H9 (cell line): ENCODE data around the gene CASP10. TPM values are rescaled to one million over a fixed set of nuclear protein-coding genes. Genes with fewer than 3 reads are reported as not detected.
"Not testable (repeated sequence)": the region's sequence is repeated elsewhere in the genome, so short reads cannot be mapped to it uniquely, and the experiment has no call there.

Experiments used
- DNase-seq: peaks from one replicate; pipeline ENCODE4 v3.0.0-alpha.2; 2017
- H2AFZ ChIP-seq: one replicate; pipeline ENCODE4 v1.6.1; 2013; ENCODE audit warnings: mild to moderate bottlenecking, low read length, control low read depth, moderate library complexity
- H2AK5ac ChIP-seq: 2 replicates; pipeline ENCODE4 v1.6.1; 2013; ENCODE audit warnings: low read length, control low read depth, mixed read lengths; ENCODE audit not compliant: insufficient read length
- H2BK120ac ChIP-seq: one replicate; pipeline ENCODE4 v1.6.1; 2013; ENCODE audit warnings: low read depth, mild to moderate bottlenecking, low read length, control low read depth, inconsistent platforms; ENCODE audit not compliant: poor library complexity, severe bottlenecking
- H2BK12ac ChIP-seq: 2 replicates; pipeline ENCODE4 v1.6.1; 2013; ENCODE audit warnings: low read length, control low read depth, mixed read lengths, low read depth; ENCODE audit not compliant: insufficient read length
- H2BK15ac ChIP-seq: 2 replicates; pipeline ENCODE4 v1.6.1; 2013; ENCODE audit warnings: low read depth, low read length, control low read depth
- H2BK20ac ChIP-seq: one replicate; pipeline ENCODE4 v1.6.1; 2013; ENCODE audit warnings: low read depth, mild to moderate bottlenecking, low read length, control low read depth, inconsistent platforms; ENCODE audit not compliant: poor library complexity, severe bottlenecking
- H2BK5ac ChIP-seq: 2 replicates; pipeline ENCODE4 v1.6.1; 2013; ENCODE audit warnings: low read length, control low read depth, mixed read lengths; ENCODE audit not compliant: insufficient read length
- H3K14ac ChIP-seq: 2 replicates; pipeline ENCODE4 v1.6.1; 2013; ENCODE audit warnings: low read length, control low read depth; ENCODE audit not compliant: insufficient read depth
- H3K18ac ChIP-seq: 2 replicates; pipeline ENCODE4 v1.6.1; 2013; ENCODE audit warnings: low read depth, mild to moderate bottlenecking, mixed read lengths, low read length, control low read depth; ENCODE audit not compliant: insufficient read length
- H3K23ac ChIP-seq: 2 replicates; pipeline ENCODE4 v1.6.1; 2013; ENCODE audit warnings: low read length, control low read depth, mixed read lengths, low read depth; ENCODE audit not compliant: insufficient read length
- H3K23me2 ChIP-seq: 2 replicates; pipeline ENCODE4 v1.6.1; 2013; ENCODE audit warnings: low read depth, mild to moderate bottlenecking, mixed read lengths, low read length, control low read depth; ENCODE audit not compliant: insufficient read length, poor library complexity, severe bottlenecking
- H3K27ac ChIP-seq: 2 replicates; pipeline ENCODE4 v1.5.1; 2013; ENCODE audit warnings: low read length, control low read depth, mixed read lengths, low read depth; ENCODE audit not compliant: insufficient read length
- H3K27me3 ChIP-seq: 2 replicates; pipeline ENCODE4 v1.6.1; 2013; ENCODE audit warnings: low read length, control low read depth, inconsistent platforms; ENCODE audit not compliant: insufficient read depth
- H3K4ac ChIP-seq: 2 replicates; pipeline ENCODE4 v1.6.1; 2013; ENCODE audit warnings: low read depth, mild to moderate bottlenecking, control low read depth, inconsistent platforms, low read length, moderate library complexity
- H3K4me1 ChIP-seq: 2 replicates; pipeline ENCODE4 v1.6.1; 2013; ENCODE audit warnings: low read length, control low read depth, inconsistent platforms; ENCODE audit not compliant: insufficient read depth
- H3K4me2 ChIP-seq: 2 replicates; pipeline ENCODE4 v1.6.1; 2013; ENCODE audit warnings: low read length, control low read depth, mixed read lengths; ENCODE audit not compliant: insufficient read length, insufficient read depth
- H3K56ac ChIP-seq: 2 replicates; pipeline ENCODE4 v1.6.1; 2013; ENCODE audit warnings: low read depth, mild to moderate bottlenecking, mixed read lengths, low read length, control low read depth; ENCODE audit not compliant: insufficient read length
- H3K79me1 ChIP-seq: 2 replicates; pipeline ENCODE4 v1.6.1; 2013; ENCODE audit warnings: low read depth, mild to moderate bottlenecking, moderate library complexity, low read length, control low read depth, inconsistent platforms; ENCODE audit not compliant: insufficient read depth, poor library complexity, severe bottlenecking
- H3K79me2 ChIP-seq: 2 replicates; pipeline ENCODE4 v1.6.1; 2013; ENCODE audit warnings: low read length, control low read depth, inconsistent platforms; ENCODE audit not compliant: insufficient read depth
- H3K9ac ChIP-seq: 2 replicates; pipeline ENCODE4 v1.6.1; 2013; ENCODE audit warnings: low read length, control low read depth, mixed read lengths; ENCODE audit not compliant: insufficient read length; ENCODE audit errors: extremely low read depth
- H3K9me3 ChIP-seq: one replicate; pipeline ENCODE4 v1.6.1; 2013; ENCODE audit warnings: low read depth, low read length, inconsistent platforms; ENCODE audit not compliant: control insufficient read depth
- H3T11ph ChIP-seq: one replicate; pipeline ENCODE4 v1.6.1; 2013; ENCODE audit warnings: mild to moderate bottlenecking, low read length, control low read depth, inconsistent platforms
- H4K20me1 ChIP-seq: one replicate; pipeline ENCODE4 v1.6.1; 2013; ENCODE audit not compliant: control insufficient read depth, insufficient read length, insufficient read depth
- H4K5ac ChIP-seq: 2 replicates; pipeline ENCODE4 v1.6.1; 2013; ENCODE audit warnings: low read depth, mild to moderate bottlenecking, mixed read lengths, low read length, control low read depth; ENCODE audit not compliant: insufficient read length
- H4K8ac ChIP-seq: replicated peaks from 2 replicates; pipeline ENCODE4 v1.6.1; 2013; ENCODE audit warnings: low read length, control low read depth, mixed read lengths, low read depth; ENCODE audit not compliant: insufficient read length
- H4K91ac ChIP-seq: 2 replicates; pipeline ENCODE4 v1.6.1; 2013; ENCODE audit warnings: low read depth, mild to moderate bottlenecking, moderate library complexity, mixed read lengths, low read length, control low read depth; ENCODE audit not compliant: insufficient read length
- H3K27ac Mint-ChIP-seq, 3 experiments: 2 replicates in 2 of 3; 3 replicates in 1 of 3; pipeline ENCODE4 v1.8.0; 2020 to 2021; ENCODE audit warnings: mixed read lengths in 3 of 3, mild to moderate bottlenecking in 1 of 3, moderate library complexity in 1 of 3
- H3K27me3 Mint-ChIP-seq: 2 replicates; pipeline ENCODE4 v1.8.0; 2021; ENCODE audit warnings: low read depth, mild to moderate bottlenecking, moderate library complexity, mixed read lengths
- H3K36me3 Mint-ChIP-seq, 3 experiments: 2 replicates in 2 of 3; 3 replicates in 1 of 3; pipeline ENCODE4 v1.8.0; 2020 to 2021; ENCODE audit warnings: low read depth in 3 of 3, mixed read lengths in 3 of 3; ENCODE audit not compliant: insufficient read depth in 1 of 3
- H3K4me1 Mint-ChIP-seq, 2 experiments: 2 replicates each; pipeline ENCODE4 v1.8.0; 2020; ENCODE audit warnings: mixed read lengths in 2 of 2
- H3K4me3 Mint-ChIP-seq, 2 experiments: 2 replicates in 1 of 2; 3 replicates in 1 of 2; pipeline ENCODE4 v1.8.0; 2020 to 2021; ENCODE audit warnings: mild to moderate bottlenecking in 2 of 2, mixed read lengths in 2 of 2, moderate library complexity in 1 of 2
- H3K9me3 Mint-ChIP-seq, 2 experiments: 2 replicates in 1 of 2; 3 replicates in 1 of 2; pipeline ENCODE4 v1.8.0; 2020; ENCODE audit warnings: mild to moderate bottlenecking in 2 of 2, mixed read lengths in 2 of 2, moderate library complexity in 1 of 2
- WGBS: extraction: QIAGEN DNeasy Blood & Tissue Kit; methylation state at CpG from one replicate; pipeline ENCODE4 v1.1.7; 2013; ENCODE audit warnings: missing lambda C conversion rate, low lambda C conversion rate, mixed read lengths; ENCODE audit not compliant: insufficient read length; ENCODE audit errors: extremely low coverage; 5-methylcytosine and 5-hydroxymethylcytosine counted together
- total RNA-seq: library from RNA; stranded (reverse); gene quantifications from 2 replicates; pipeline ENCODE4 v1.2.1, GENCODE V29; 2021

Gene CASP10
- total RNA-seq, 1 experiment from 2014 or later, result 2.7 TPM

DNA sequence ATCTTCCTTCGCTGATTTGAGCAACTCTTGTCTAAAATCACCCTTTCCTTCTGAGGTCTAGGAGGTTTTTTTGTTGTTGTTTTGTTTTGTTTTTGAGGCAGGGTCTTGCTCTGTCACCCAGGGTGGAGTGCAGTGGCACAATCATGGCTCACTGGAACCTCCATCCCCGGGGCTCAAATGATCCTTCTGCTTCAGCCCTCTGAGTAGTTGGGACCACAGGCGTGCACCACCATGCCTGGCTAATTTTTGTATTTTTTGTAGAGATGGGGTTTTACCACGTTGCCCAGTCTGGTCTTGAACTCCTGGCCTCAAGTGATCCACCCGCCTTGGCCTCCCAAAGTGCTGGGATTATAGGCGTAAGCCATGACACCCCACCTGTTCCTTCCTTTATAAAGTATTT is 1.3 kb downstream of the CASP10 start:
- H3K4me1 ChIP-seq, H2BK5ac ChIP-seq, H3K9ac ChIP-seq, H3K79me1 ChIP-seq, H3K9me3 ChIP-seq, H3K27ac ChIP-seq, H3K4ac ChIP-seq, H3K14ac ChIP-seq, H3T11ph ChIP-seq, H3K18ac ChIP-seq, H2AK5ac ChIP-seq, H2BK120ac ChIP-seq, H2BK20ac ChIP-seq, DNase-seq, H3K4me3 Mint-ChIP-seq, H3K27me3 Mint-ChIP-seq, H4K5ac ChIP-seq, H3K79me2 ChIP-seq, H3K56ac ChIP-seq, H3K27me3 ChIP-seq, H3K4me2 ChIP-seq, H2BK12ac ChIP-seq, H4K8ac ChIP-seq, H3K36me3 Mint-ChIP-seq, H4K91ac ChIP-seq, H4K20me1 ChIP-seq, H2AFZ ChIP-seq, H2BK15ac ChIP-seq, H3K23me2 ChIP-seq, H3K23ac ChIP-seq: not testable (repeated sequence)
- Mint-ChIP-seq H3K27ac (peak overlapping the region in 2 of 3 experiments; percentile 13 to 21; a peak in 1 of 7 replicates), H3K9me3 (peaks cover 11 to 12% of the 10 kb centered on the region in 2 experiments), H3K4me1 (peaks cover 14% of the 10 kb centered on the region in 2 experiments)
- WGBS, result no CpG with 5 or more reads among the region's 6 CpGs
